NCI-H2107 treated with DMSO at 0.1 percent for 48 hours (cell line): ENCODE results near the gene KIF26B.

Experiments
- DNase-seq: peaks from one replicate; lab custom pipeline; 2025; ENCODE audit not compliant: unreplicated experiment; lab: John Stamatoyannopoulos, UW

KIF26B gene

DNA sequence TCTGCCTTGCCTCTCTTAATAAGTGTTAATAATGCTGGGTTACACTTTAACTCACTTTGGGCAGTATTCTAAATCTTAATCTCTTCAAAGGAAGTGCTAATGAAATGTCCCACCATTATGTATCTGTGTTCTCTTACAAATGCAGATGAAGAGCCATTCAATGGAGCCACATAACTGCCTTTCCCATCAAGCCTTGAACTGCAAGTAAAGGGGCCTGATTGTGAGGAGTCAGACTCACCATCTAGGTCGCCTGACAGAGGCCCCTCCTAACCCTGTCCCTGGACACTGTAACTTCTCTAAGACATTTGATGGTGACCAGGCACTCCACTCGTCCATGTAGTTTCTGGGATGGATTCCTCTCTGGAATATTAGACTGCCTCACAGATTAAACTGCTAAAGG is 329.4 kb downstream of the KIF26B start:
- DNase-seq = no peak

DNA sequence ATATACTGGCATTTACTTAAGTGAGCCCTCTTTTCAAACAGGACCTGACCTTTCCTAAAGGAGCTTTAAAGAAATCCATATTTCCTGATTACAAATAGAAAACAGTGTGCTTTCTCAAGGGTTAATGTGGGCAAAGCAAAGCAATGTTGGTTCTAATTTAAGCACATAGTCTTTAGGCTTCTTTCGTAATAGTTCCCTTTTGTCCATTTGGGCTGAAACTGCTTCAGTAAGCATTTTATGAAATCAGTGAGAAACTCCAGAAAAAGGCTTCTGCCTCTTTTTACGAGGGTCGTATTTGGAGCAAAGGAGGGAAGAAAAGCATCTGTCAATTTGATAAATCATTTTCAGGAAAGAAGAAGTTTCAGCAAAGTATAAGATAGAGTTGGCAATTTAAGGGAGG is 331.2 kb downstream of the KIF26B start:
- DNase-seq = no peak

DNA sequence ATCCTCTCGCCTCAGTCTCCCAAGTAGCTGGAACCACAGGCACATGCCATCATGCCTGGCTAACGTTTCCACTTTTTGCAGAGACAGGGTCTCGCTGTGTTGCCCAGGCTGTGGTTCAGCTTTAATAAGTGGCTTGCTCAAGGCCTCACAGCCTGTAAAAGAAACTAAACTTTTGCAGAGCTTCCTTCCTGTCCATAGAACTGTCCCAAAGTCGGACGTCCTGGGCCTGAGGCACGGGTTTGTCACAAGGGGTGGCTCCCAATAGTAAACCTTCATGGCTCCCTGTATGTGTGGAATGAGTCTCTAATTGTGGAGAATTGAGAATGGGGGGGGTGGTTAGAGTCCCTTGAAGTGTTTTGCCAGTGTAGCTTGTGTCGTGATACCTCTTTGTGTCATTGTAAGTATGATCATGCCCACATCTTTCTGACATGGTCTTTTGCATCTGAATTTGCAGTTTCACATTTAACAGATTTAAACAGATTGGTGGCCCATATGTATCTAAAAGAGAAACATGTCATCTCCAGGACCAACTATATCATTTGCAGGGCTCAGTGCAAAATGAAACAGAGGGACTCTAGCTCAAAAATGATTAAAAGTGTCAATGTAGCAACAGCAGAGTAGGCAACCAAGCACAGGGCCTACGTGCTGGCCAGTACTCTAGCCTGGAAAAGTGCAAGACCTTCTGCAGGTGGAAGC is 332.1 kb downstream of the KIF26B start:
- DNase-seq = no peak

DNA sequence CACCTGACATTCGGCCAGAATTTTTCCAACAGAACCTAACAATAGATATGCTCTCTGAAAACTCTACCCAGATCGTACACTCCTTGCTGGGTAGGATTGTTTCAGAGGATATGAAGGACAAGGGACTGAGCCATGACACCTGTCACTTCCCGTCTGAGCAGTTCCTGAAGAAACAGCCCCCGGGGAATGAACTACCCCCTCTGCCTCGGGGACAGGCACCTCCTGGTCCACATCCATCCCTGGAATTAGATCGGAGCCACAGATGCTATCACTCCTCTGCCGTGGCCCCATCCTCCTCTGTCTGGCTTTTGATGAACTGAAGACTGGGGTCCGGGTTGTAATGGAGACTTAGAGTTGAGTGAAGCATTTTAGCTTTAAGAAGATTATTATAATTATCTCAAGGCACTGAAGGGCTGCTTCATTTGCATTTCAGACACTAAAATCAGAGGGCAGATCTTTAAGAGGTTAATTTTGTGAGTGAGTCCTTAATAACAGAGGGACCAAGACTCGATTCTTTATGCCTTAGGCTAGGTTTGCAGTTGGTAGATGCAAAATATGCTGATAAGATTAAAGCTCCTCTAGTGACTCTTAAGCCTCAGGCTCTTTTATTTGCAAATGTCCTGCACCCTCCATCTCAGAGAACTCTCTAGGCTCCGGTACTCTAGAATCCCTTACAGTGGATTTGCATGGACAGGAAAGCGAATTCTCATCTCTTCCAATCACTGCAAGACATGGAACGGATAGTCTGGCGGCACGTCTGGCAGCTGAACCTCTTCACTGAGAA is 333.8 kb downstream of the KIF26B start:
- DNase-seq = no peak

DNA sequence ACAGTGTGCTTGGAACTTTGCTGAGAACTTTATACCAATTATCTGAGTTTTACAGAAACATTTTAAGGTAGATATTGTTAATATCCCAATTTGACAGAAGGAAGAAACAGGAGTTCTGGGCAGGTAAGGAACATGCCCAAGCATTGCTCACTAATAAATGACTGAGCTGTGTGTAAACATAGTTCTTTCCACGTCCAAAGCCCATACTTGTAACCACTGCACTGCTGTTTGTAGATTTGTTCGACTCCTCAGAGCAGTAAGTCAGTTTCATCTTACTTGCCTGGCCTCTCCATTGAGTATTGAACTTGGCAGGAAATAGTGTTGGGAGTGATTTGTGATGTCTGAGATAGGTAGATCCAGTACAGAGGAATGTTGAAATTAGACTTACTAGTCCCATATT is 335.1 kb downstream of the KIF26B start:
- DNase-seq = no peak

DNA sequence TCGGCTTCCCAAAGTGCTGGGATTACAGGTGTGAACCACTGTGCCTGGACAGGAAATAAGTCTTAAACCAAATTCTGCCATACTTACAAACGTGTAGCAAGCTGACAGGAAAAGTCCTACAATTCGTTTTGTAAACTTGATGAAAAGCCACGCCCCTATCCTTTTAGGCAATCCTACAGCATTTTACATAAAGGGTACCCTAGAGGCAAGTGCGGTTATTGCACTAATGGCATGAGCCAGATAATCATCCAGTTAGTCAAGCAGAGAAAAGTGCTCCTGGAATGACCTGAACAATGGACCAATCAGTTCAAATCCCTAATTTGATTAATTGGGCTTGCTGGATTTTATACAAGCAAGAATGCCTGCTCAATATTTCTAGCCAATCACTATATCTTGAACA is 338.2 kb downstream of the KIF26B start:
- no peak for DNase-seq

DNA sequence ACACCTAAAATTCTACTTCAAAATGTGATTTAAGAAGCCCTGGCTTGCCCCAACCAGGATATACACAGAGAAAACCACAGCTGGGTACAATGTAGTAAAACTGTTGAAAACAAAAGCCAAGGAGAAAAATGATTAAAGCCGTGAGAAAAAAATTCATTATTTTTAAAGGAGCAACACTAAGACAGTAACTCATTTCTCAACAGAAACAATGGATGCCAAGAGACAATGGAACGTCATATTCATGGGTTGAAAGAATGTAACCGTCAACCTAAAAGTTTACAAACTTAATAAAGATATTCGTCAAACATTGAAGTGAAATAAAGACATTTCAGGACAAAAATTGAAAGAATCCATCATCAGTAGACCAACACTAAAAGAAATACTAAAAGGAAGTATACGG is 340.9 kb downstream of the KIF26B start:
- DNase-seq = no peak

DNA sequence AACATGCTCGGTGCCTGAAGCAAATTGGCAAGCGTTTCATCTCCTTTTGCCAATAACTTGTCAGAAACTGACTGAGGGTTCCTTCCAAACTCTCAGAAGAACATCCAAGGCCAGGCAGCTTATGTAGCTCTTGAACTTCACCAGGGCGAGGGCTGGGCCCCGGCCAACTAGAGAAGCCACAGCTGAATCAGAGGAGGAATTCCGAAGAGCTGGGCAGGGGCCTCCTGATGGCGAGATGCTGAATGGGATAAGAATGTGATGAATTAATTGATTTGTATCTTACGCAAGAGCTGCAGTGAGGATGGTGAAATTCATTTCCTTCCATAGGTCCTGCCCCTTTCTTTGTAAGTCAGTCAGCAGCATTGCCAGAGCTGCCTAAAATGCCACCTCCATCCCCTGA is 345.8 kb downstream of the KIF26B start:
- no peak for DNase-seq

DNA sequence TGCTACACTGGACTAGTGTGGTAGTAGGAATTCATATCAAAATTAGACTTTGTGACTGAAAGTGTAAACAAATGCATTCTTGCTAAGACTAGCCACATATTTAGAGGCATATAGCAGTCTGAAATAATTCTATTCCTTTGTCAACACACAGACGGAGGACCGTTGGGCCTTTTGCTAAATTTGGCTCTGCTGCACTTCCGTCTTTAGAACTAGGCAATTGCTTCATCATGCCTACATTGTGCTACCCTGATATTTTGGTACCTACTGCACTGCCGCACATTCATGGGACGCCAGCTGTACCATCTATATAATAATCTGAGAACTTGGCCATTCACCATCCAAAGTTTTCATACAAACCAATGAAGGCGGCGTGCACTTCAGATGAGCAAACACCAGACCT is 346.8 kb downstream of the KIF26B start:
- no peak for DNase-seq

DNA sequence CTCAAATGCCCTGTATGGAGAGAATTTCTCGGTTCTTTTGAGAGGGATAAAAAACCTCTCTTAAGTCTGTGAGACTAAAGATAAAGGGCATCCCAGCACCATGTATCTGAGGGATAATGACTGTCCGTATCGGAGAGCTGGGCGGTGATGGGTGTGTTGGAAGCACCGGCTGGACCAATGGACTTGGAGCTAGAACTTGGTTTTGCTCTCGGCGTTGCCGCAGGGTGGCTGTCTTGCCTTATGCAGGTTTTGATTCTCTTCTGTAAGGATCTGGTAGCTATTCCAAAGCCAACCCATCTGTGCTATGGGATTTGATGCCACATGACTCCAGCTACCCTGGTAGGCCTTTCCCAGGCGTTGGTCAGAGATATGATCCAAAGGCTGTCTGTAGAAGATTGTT is 348.8 kb downstream of the KIF26B start:
- DNase-seq = no peak

DNA sequence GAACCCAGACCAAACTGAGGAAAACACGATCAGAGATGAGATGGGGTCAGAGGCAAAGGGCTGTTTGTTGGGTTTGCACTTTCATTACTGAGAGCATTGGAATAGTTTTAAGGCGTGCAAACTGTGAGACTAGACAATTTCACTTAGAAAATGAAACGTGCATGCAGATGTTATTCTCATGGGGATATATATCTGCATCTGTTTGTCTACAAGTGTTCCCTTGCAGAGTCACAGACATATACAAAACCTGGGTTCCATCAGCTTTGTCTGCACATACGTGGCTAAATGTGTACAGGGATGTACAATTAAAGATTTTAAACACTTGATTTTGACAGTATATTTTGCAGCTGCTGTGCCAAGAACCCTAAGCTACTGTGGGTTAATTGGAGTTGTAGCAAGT is 355.4 kb downstream of the KIF26B start:
- no peak for DNase-seq

DNA sequence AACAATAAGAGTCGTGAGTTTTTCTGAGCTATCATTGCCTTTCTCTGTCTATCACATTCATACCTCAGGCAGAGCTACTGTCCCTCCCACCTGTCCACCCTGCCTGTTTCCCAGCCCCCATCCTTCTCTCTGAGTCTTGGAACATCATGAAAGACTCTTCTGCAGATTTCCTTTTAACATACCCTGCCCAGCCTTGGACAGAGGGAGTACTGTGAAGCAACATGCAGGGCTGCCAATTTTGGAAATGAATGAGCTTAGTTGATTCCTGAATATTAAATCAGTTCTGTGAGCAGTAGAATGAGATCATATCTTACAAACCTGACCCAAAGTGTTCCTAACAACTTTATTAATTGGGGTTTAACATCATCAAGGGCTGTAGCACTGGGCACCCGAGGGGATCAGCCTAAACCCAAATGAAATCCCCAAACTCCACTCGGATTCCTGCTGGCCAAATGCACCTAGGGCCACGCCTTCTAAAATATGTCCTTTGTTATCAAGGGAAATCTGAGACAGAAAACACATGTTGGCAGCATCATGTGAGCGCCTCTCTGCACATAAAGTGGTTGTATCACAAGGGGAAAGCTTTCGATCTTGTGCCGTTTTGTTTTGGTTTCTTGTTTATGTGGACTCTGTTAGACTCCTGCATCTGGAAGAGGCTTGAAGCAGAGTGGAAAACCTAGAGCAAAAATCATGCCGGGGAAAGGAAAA is 357.6 kb downstream of the KIF26B start:
- peak; percentile 92 for DNase-seq

DNA sequence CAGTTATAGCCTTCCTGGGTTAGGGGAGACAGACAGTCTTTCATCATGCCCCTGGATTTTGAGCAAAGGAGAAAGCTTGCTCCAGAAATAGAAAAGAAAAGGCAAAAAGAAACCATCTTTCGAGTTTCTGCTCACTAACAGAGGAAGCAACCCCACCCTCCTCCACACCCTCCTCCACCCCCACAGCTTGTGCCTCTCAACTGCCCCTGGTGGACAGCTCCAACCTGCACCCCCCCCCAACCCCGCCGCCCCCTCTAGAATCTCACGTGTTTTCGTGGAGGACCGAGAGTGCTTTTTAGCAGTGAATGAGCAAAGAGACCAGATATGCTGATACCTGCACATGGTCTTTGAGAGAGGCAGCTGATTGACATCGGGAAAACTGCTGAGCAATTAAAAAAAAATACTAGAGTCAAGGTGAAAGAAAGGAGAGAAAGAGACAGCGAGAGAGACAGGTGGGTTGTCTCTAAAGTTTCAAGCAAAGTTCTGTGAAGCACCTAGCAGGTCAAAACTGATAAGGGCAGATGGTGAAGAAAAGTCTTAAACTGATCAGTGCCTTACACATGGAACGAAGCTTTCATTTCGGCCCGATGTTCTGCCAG is 358.3 kb downstream of the KIF26B start:
- DNase-seq = peak; percentile 68

DNA sequence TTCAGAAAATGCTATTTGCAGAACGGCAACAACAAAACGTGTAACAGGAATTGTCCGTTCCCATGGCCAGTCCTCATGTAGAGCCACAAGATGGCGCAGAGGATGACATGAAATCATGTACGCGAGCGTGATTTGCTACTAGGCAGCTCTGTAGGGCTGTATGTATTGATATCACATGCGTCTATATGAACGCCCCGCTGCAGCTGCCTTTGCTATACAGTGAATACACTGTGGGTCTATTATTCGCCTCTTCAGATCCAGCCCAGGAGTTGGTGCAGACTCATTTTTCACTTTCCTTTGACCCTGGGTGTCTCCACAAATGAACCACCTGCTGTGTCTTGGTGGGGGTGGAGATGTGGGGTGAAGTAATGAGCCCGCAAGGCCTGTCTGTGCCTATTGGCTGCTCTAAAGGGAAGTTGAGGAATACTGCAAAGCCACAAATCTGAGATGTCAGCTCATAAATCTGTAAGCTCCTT is 361.5 kb downstream of the KIF26B start:
- DNase-seq = peak; percentile 30

DNA sequence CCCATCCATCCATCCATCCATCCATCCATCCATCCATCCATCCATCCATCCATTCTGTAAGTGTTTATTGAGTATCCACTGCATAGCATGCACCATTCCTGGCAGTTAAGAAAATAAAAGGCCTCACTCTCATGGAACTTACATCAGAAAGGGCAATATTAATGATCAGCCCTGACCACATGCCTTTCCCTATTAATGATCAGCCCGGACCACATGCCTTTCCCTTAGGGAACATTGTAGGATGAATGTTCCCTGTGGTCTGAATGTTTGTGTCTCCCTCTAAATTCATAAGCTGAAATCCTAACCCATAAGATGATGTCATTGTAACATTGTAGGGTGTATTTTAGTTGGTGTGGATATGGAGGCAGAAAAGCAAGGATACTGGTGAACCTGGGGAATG is 365.8 kb downstream of the KIF26B start:
- DNase-seq = no peak

DNA sequence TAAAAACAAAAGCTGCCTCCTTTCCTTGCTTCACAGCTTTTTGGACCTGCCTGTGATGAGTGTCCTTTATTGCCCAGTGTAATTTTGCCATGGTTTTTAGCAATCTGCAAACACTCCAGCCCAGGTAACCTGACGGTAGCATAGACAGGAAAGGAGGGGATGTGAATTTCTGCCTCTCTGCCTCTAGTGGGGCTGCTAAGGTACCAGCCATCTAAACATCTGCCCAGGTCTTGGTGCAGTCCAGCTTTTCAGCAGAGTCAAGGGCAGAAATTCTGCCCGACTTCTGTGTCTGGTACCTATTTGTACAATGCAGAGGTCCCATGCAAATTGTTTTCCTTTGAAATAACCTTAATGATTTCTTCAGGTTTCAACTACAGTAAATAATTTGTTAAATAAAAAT is 371.4 kb downstream of the KIF26B start:
- DNase-seq = no peak

DNA sequence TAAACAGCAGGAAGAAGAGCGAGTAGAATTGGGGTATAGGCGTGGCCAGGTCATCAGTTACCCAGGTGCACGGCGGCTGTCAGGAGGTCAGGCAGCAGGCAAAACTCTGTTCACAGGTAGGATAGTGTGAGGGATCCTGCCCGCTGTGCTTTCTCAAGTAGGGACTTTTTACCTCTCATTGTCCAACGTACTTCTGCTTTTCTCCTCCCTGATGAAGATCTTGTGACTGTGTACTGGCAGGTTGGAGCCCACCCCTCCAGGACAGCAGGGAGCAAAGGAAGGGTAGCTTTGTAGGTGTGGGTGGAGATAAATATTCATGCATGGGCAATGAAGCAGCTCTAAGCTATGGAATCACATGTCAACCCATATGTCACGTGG is 373.5 kb downstream of the KIF26B start:
- DNase-seq = no peak

DNA sequence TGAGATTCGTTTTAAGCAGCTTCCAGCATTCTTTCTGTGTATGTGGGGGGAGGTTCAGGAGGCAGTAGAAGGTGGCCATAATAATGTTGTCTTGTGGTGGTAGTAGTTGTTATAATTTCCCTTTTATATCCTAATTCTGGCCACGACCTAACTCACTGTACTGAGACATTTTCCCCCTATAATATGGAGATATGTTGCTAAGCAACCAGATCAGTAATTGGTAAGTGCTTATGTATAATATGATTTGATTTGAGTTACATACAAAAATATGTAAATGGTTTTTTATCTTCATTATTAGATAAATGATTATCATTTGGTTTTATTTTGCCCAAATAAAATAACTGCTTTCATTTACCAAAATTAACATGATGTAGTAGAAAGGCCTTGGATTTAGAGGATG is 376.2 kb downstream of the KIF26B start:
- DNase-seq = no peak

DNA sequence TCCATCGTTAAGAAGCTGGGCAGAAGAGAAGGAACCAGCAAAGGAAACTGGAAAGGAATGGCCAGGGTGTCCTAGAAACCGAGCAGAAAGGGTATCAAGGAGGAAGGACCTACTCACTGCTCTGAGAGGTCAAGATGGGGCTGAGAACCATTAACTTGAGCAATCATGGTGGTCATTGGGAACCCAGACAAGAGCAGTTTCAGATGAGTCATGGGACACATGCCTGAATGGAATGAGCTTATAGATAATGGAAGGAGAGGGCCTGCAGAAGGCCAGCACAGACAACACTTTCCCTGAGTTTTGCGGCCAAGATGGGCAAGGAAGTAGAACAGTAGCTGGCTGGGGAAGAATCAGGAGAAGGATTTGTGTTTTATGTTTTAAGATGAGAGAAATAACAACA is 383.2 kb downstream of the KIF26B start:
- no peak for DNase-seq

DNA sequence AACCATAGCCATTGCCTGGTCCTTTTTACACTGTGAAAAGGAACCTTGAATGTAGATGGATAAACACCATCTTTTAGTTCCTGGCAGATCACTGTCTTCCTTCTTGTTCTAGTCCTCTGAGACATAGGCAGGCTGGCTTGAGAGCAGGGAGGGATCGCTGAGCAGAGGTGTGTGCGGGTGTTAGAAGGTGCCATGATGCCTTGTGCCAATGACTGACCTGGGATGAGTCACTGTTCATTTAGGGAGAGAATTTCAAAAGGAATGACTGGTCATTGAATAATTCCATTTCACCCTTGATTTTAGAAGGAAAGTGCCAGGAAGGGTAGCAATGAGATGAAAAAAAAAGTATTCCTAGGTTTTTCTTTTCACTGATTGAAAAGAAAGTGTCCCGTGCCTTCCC is 383.9 kb downstream of the KIF26B start:
- DNase-seq = no peak

DNA sequence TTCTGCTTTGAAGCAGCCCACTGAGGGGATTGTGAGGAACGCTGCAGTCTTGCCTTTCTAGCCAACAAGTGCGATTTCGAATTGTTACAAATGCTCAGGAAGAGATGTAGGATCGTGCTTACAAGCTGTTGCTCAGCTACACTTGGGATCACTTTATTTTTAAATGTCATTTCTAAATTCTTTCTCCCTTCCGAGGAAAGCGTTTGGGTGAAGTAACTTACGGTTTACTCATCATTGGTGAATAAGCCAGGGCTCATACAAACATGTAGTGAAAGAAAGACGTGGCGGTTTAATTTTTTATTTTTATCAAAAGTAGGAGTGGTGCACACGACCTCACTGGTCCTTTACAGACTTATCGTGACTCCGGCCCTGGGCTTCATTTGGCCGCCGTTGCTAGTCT is 386.6 kb downstream of the KIF26B start:
- DNase-seq = no peak

DNA sequence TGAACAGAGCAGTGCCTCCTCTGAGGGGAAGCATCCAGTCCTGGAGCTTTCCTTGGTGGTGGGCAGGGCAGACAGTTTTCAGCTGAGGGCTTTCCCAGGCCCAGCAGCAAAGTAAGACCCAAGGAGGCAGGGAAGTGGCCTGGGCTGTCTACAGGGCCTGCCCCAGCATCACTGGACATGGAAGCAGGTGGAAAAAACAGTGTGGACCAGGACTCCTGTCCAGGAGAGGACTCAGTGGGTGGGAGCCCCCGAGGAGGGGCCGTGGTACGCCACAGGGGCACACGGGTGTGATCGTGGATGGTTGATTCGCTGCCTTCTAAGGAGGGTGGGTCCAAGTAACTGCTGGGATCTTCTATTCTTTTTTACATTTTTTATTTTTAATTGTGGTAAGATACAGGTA is 387.6 kb downstream of the KIF26B start:
- no peak for DNase-seq
